ENCODE measurements around the gene KRT83.

- TF ChIP-seq CTCF (IDR thresholded peaks at IDR 0.05) (no peak), POLR2A (IDR thresholded peaks at IDR 0.05) (no peak)
Measured at GRCh38 chr12:52349196-52349595, 28.0 kb upstream of the KRT83 start.
